ENCODE results near the gene DNAJC27. TPM values are rescaled to one million over a fixed set of nuclear protein-coding genes. Genes with fewer than 3 reads are reported as not detected.

Gene DNAJC27
- total and polyA plus RNA-seq, 9 of the 15 experiments (the other 6 are each of a cell fraction or from before 2014, with no cell fraction given), result 0.53 to 5.9 (median 3.0) TPM

DNA sequence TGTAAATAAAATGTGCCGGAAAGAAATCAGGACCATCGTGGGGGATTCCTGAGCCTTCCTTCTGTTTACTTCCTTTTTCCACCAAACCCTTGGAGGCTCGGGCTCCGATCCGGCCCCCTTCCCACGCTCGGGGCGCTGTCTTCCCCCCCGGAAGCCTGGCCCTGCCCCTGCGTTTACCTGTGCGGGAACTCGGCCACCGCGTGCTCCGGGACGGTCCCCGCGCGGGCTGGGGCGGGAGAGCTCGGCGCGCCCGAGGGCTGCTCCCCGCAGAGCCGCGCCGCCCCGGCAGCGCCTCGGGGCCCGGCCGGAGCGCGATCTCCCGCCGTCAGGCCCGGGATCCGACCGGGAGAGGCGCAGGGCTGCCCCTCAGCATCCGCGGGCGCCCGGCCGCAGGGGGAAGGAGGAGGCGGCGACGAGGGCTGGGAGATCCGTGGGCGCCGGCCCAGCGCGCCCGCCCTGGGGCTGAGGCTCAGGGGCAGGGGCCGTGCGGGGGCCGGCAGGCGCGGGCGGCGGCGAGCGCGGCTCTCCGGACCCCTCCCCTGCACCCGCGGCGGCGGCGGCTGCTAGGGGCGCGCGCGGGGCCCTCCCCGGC lies 52.2 kb downstream of the DNAJC27 start (continued):
- TF ChIP-seq, protein P1, sequence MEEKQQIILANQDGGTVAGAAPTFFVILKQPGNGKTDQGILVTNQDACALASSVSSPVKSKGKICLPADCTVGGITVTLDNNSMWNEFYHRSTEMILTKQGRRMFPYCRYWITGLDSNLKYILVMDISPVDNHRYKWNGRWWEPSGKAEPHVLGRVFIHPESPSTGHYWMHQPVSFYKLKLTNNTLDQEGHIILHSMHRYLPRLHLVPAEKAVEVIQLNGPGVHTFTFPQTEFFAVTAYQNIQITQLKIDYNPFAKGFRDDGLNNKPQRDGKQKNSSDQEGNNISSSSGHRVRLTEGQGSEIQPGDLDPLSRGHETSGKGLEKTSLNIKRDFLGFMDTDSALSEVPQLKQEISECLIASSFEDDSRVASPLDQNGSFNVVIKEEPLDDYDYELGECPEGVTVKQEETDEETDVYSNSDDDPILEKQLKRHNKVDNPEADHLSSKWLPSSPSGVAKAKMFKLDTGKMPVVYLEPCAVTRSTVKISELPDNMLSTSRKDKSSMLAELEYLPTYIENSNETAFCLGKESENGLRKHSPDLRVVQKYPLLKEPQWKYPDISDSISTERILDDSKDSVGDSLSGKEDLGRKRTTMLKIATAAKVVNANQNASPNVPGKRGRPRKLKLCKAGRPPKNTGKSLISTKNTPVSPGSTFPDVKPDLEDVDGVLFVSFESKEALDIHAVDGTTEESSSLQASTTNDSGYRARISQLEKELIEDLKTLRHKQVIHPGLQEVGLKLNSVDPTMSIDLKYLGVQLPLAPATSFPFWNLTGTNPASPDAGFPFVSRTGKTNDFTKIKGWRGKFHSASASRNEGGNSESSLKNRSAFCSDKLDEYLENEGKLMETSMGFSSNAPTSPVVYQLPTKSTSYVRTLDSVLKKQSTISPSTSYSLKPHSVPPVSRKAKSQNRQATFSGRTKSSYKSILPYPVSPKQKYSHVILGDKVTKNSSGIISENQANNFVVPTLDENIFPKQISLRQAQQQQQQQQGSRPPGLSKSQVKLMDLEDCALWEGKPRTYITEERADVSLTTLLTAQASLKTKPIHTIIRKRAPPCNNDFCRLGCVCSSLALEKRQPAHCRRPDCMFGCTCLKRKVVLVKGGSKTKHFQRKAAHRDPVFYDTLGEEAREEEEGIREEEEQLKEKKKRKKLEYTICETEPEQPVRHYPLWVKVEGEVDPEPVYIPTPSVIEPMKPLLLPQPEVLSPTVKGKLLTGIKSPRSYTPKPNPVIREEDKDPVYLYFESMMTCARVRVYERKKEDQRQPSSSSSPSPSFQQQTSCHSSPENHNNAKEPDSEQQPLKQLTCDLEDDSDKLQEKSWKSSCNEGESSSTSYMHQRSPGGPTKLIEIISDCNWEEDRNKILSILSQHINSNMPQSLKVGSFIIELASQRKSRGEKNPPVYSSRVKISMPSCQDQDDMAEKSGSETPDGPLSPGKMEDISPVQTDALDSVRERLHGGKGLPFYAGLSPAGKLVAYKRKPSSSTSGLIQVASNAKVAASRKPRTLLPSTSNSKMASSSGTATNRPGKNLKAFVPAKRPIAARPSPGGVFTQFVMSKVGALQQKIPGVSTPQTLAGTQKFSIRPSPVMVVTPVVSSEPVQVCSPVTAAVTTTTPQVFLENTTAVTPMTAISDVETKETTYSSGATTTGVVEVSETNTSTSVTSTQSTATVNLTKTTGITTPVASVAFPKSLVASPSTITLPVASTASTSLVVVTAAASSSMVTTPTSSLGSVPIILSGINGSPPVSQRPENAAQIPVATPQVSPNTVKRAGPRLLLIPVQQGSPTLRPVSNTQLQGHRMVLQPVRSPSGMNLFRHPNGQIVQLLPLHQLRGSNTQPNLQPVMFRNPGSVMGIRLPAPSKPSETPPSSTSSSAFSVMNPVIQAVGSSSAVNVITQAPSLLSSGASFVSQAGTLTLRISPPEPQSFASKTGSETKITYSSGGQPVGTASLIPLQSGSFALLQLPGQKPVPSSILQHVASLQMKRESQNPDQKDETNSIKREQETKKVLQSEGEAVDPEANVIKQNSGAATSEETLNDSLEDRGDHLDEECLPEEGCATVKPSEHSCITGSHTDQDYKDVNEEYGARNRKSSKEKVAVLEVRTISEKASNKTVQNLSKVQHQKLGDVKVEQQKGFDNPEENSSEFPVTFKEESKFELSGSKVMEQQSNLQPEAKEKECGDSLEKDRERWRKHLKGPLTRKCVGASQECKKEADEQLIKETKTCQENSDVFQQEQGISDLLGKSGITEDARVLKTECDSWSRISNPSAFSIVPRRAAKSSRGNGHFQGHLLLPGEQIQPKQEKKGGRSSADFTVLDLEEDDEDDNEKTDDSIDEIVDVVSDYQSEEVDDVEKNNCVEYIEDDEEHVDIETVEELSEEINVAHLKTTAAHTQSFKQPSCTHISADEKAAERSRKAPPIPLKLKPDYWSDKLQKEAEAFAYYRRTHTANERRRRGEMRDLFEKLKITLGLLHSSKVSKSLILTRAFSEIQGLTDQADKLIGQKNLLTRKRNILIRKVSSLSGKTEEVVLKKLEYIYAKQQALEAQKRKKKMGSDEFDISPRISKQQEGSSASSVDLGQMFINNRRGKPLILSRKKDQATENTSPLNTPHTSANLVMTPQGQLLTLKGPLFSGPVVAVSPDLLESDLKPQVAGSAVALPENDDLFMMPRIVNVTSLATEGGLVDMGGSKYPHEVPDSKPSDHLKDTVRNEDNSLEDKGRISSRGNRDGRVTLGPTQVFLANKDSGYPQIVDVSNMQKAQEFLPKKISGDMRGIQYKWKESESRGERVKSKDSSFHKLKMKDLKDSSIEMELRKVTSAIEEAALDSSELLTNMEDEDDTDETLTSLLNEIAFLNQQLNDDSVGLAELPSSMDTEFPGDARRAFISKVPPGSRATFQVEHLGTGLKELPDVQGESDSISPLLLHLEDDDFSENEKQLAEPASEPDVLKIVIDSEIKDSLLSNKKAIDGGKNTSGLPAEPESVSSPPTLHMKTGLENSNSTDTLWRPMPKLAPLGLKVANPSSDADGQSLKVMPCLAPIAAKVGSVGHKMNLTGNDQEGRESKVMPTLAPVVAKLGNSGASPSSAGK (IDR thresholded peaks at IDR 0.05), result peak; percentile 75
- TF ChIP-seq TEAD1 (CRISPR knock-in tag; IDR thresholded peaks at IDR 0.05) (0 out of 4 replicates have a peak, but pooled peaks of 1 of the 2 experiments have one; percentile 16), CTBP1 (IDR thresholded peaks at IDR 0.05; ENCODE audit: borderline replicate concordance) (peak; percentile 68; the same call in 1 of the 2 replicates), CCNT2 (IDR thresholded peaks at IDR 0.05; ENCODE audit: borderline replicate concordance, extremely low read depth, insufficient read length, low read depth, low read length) (peak; percentile 11), FOXP1 (CRISPR knock-in tag; IDR thresholded peaks at IDR 0.05) (peak; percentile 74; the same call in 1 of the 2 replicates), ZFX (CRISPR knock-in tag; IDR thresholded peaks at IDR 0.05) (no peak; the same call in 1 of the 2 replicates), HDAC1 (IDR thresholded peaks at IDR 0.05) (0 out of 4 replicates have a peak, but pooled peaks of 1 of the 2 experiments have one; percentile 3), MYC (IDR thresholded peaks at IDR 0.05; ENCODE audit: low read depth, low read length) (peak; percentile 38; the same call in 1 of the 2 replicates), MYC (CRISPR knock-in tag; IDR thresholded peaks at IDR 0.05; ENCODE audit: borderline replicate concordance, low read depth) (no peak), SAFB (IDR thresholded peaks at IDR 0.05; ENCODE audit: borderline replicate concordance, low read depth, low read length) (peak; percentile 13), ATF7 (IDR thresholded peaks at IDR 0.05) (0 out of 2 replicates have a peak, but pooled peaks have one; percentile 9)
- TF ChIP-seq, protein P2, sequence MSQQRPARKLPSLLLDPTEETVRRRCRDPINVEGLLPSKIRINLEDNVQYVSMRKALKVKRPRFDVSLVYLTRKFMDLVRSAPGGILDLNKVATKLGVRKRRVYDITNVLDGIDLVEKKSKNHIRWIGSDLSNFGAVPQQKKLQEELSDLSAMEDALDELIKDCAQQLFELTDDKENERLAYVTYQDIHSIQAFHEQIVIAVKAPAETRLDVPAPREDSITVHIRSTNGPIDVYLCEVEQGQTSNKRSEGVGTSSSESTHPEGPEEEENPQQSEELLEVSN (IDR thresholded peaks at IDR 0.05; ENCODE audit: borderline replicate concordance in 1 of 2, extremely low read depth in 1 of 2, insufficient read depth in 1 of 2, insufficient read length in 1 of 2, low read depth in 1 of 2, low read length in 1 of 2, poor library complexity in 1 of 2, severe bottlenecking in 1 of 2), result peak; percentile 59 to 95

Data from K562 (cell line).